Transverse colon (tissue), 4 donors: ENCODE results near the gene SLIT3. TPM values are rescaled to one million over a fixed set of nuclear protein-coding genes. Genes with fewer than 3 reads are reported as not detected.

Experiments used
- DNase-seq: peaks from one replicate; pipeline ENCODE4 v3.0.0-alpha.2; 2019
- H3K27ac ChIP-seq, 4 donors: fragments of 200-600 bp; sonication (generic); 2 replicates each; pipeline ENCODE4 v1.5.1; 2016 to 2018; ENCODE audit warnings: inconsistent platforms in 4 of 4
- H3K27me3 ChIP-seq: fragments of 200-600 bp; sonication (generic); 2 replicates; pipeline ENCODE4 v1.5.1; 2017; ENCODE audit warnings: inconsistent platforms
- H3K36me3 ChIP-seq, 4 donors: fragments of 200-600 bp; sonication (generic); 2 replicates each; pipeline ENCODE4 v1.5.1; 2017 to 2019; ENCODE audit warnings: inconsistent platforms in 4 of 4
- H3K4me1 ChIP-seq, 4 donors: fragments of 200-600 bp; sonication (generic); 2 replicates each; pipeline ENCODE4 v1.5.1; 2017 to 2020; ENCODE audit warnings: inconsistent platforms in 4 of 4
- H3K4me3 ChIP-seq, 4 donors: fragments of 200-600 bp; sonication (generic); 1 replicate in 1 of 4; 2 replicates in 3 of 4; pipeline versions ENCODE4 v1.5.1 to v1.6.1; 2017 to 2019; ENCODE audit warnings: inconsistent platforms in 4 of 4
- H3K9me3 ChIP-seq, 2 donors: fragments of 200-600 bp; sonication (generic); 2 replicates each; pipeline ENCODE4 v1.5.1; 2017 to 2019; ENCODE audit warnings: inconsistent platforms in 2 of 2
- CTCF ChIP-seq, 5 experiments: fragments of 200-600 bp in 3 of 5; fragments of 450-650 bp in 2 of 5; sonication (generic) in 3 of 5; IDR thresholded peaks; 1 replicate in 2 of 5; 2 replicates in 3 of 5; pipeline ENCODE4 v1.5.1; 2016 to 2017; ENCODE audit warnings: antibody characterized with exemption in 5 of 5, inconsistent platforms in 3 of 5, mild to moderate bottlenecking in 2 of 5, moderate library complexity in 1 of 5
- EP300 ChIP-seq: sonication (generic); formaldehyde crosslinking; IDR thresholded peaks from one replicate; pipeline ENCODE4 v1.6.1; 2017; ENCODE audit warnings: antibody characterized with exemption, low read depth
- POLR2A ChIP-seq: fragments of 450-650 bp; IDR thresholded peaks from one replicate; pipeline ENCODE4 v1.6.1; 2016; ENCODE audit warnings: antibody characterized with exemption, mild to moderate bottlenecking, moderate library complexity
- POLR2AphosphoS5 ChIP-seq, 3 donors: sonication (generic); formaldehyde crosslinking; IDR thresholded peaks; one replicate each; pipeline ENCODE4 v1.6.1; 2016; ENCODE audit warnings: antibody characterized with exemption in 3 of 3
- WGBS, 2 donors: methylation state at CpG; one replicate each; pipeline ENCODE4 v1.1.5; 2018; ENCODE audit warnings: low coverage in 1 of 2; 5-methylcytosine and 5-hydroxymethylcytosine counted together
- in situ Hi-C, 4 donors: fragments of 200-750 bp; cut with MboI; loops; one replicate each; pipeline versions ENCODE4 v1.15.0 to v1.15.1; 2017; ENCODE audit warnings: low sequenced_read_pairs in 3 of 4, low pct_ligation_motif_present in 1 of 4, low pct_unique_long_range_greater_than_20kb in 1 of 4
- intact Hi-C: fragments of 100-400 bp; cut with DNase I; formaldehyde crosslinking; loops from one replicate; pipeline ENCODE4 v1.15.1; 2023; ENCODE audit warnings: low total_unique reads
- total RNA-seq, 4 donors: library from RNA; depleted of rRNA; stranded (reverse); fragments of >200 nt; gene quantifications; one replicate each; pipeline ENCODE4 v1.1.0, GENCODE V29; 2016

The SLIT3 gene
- total RNA-seq, 4 donors from 2014 or later: 6.7 to 60.5 (median 9.6) TPM

GRCh38 chr5:169283887-169284286, 17.1 kb downstream of the SLIT3 start:
- in situ Hi-C loops: loop anchor here in 2 of 4 donors (25.0 kb wide), 2 partner anchors 297 to 597 kb away; no protein-coding TSS in a partner anchor
- intact Hi-C loops: no loop called here

GRCh38 chr5:169281625-169282024, 19.3 kb downstream of the SLIT3 start:
- in situ Hi-C loops (loop anchor here in 2 of 4 donors (25.0 kb wide), 2 partner anchors 294 to 594 kb away; no protein-coding TSS in a partner anchor), intact Hi-C loops (no loop called here)
- TF ChIP-seq POLR2A (no peak), CTCF (IDR thresholded peaks at IDR 0.05) (no peak)
- Histone ChIP-seq H3K27ac (no peak overlapping the region), H3K4me3 (no peak overlapping the region), H3K4me1 (peaks cover 0 to 3% (median under 1%) of the 10 kb centered on the region in 4 donors), H3K9me3 (peaks cover 0 to 4% of the 10 kb centered on the region in 2 donors), H3K36me3 (no peaks in the 10 kb centered on the region), H3K27me3 (no peaks in the 10 kb centered on the region)
- no peak for DNase-seq
- 54 to 78% methylated on average over 1 of the region's 1 CpG for WGBS, 2 donors

More at GRCh38 chr5:169283887-169284286, 17.1 kb downstream of the SLIT3 start:
- Histone ChIP-seq H3K27ac (peak overlapping the region in 1 of 4 donors; percentile 35), H3K4me1 (peaks cover 0 to 18% (median 7%) of the 10 kb centered on the region in 4 donors), H3K9me3 (peaks cover 0 to 4% of the 10 kb centered on the region in 2 donors), H3K36me3 (no peaks in the 10 kb centered on the region), H3K4me3 (no peak overlapping the region), H3K27me3 (no peaks in the 10 kb centered on the region)
- WGBS, 2 donors: 66 to 68% methylated on average over 4 to 6 of the region's 6 CpGs
- peak in 1 of 3 donors; percentile 29 for TF ChIP-seq POLR2AphosphoS5 (IDR thresholded peaks at IDR 0.05)
- no peak for TF ChIP-seq EP300
- no peak for TF ChIP-seq CTCF (IDR thresholded peaks at IDR 0.05)
- TF ChIP-seq POLR2A: no peak
- DNase-seq: no peak

GRCh38 chr5:169280696-169281095, 20.2 kb downstream of the SLIT3 start:
- H3K27me3 ChIP-seq: no peaks in the 10 kb centered on the region
- H3K9me3 ChIP-seq: peaks cover 0 to 4% of the 10 kb centered on the region in 2 donors
- no peak for DNase-seq
- no peak overlapping the region for H3K4me3 ChIP-seq
- no peaks in the 10 kb centered on the region for H3K36me3 ChIP-seq
- intact Hi-C loops: no loop called here
- peaks cover 0 to 3% (median 0%) of the 10 kb centered on the region in 4 donors for H3K4me1 ChIP-seq
- 50 to 63% methylated on average over 3 of the region's 3 CpGs for WGBS, 2 donors
- no peak overlapping the region for H3K27ac ChIP-seq
- no peak for TF ChIP-seq POLR2AphosphoS5 (IDR thresholded peaks at IDR 0.05)
- in situ Hi-C loops: loop anchor here in 2 of 4 donors (25.0 kb wide), 2 partner anchors 293 to 593 kb away; no protein-coding TSS in a partner anchor

- TF ChIP-seq CTCF (IDR thresholded peaks at IDR 0.05) (no peak), POLR2AphosphoS5 (IDR thresholded peaks at IDR 0.05) (no peak), EP300 (no peak), POLR2A (no peak)
- WGBS, 2 donors: 45% methylated on average over 4 of the region's 4 CpGs; no CpG with 5 or more reads in 1 of the 2 donors
- intact Hi-C loops: no loop called here
Observed at GRCh38 chr5:169280286-169280685, 20.7 kb downstream of the SLIT3 start.

GRCh38 chr5:169279125-169279524, 21.8 kb downstream of the SLIT3 start:
- H3K4me1 ChIP-seq: peaks cover 0 to 3% (median 0%) of the 10 kb centered on the region in 4 donors
- TF ChIP-seq POLR2A (no peak), POLR2AphosphoS5 (IDR thresholded peaks at IDR 0.05) (no peak), EP300 (no peak), CTCF (IDR thresholded peaks at IDR 0.05) (no peak)
- H3K9me3 ChIP-seq: no peaks in the 10 kb centered on the region
- in situ Hi-C loops: loop anchor here in 2 of 4 donors (25.0 kb wide), 2 partner anchors 292 to 592 kb away; no protein-coding TSS in a partner anchor
- intact Hi-C loops: no loop called here
- no peak for DNase-seq
- no peaks in the 10 kb centered on the region for H3K36me3 ChIP-seq
- no peak overlapping the region for H3K27ac ChIP-seq
- H3K4me3 ChIP-seq: no peak overlapping the region
- no peaks in the 10 kb centered on the region for H3K27me3 ChIP-seq
- 83 to 100% methylated on average over 1 to 2 of the region's 2 CpGs for WGBS, 2 donors

More at GRCh38 chr5:169280286-169280685, 20.7 kb downstream of the SLIT3 start:
- no peak for DNase-seq
- in situ Hi-C loops: loop anchor here in 2 of 4 donors (25.0 kb wide), 2 partner anchors 293 to 593 kb away; no protein-coding TSS in a partner anchor
- Histone ChIP-seq H3K36me3 (no peaks in the 10 kb centered on the region), H3K27me3 (no peaks in the 10 kb centered on the region), H3K4me1 (peaks cover 0 to 3% (median 0%) of the 10 kb centered on the region in 4 donors), H3K27ac (no peak overlapping the region), H3K9me3 (no peaks in the 10 kb centered on the region), H3K4me3 (no peak overlapping the region)
